Tibial nerve (tissue), 4 donors: ENCODE results near the gene CYP19A1.

Source experiments
- EP300 ChIP-seq, 2 donors: sonication (generic); formaldehyde crosslinking; IDR thresholded peaks; one replicate each; pipeline ENCODE4 v1.6.1; 2017; ENCODE audit warnings: antibody characterized with exemption in 2 of 2, mild to moderate bottlenecking in 1 of 2
- POLR2A ChIP-seq, 2 donors: fragments of 450-650 bp; IDR thresholded peaks; one replicate each; pipeline ENCODE4 v1.6.1; 2017; ENCODE audit warnings: antibody characterized with exemption in 2 of 2, mild to moderate bottlenecking in 2 of 2, moderate library complexity in 2 of 2
- TF ChIP-seq, protein P1 (sequence below), 5 experiments: fragments of 200-600 bp in 3 of 5; fragments of 450-650 bp in 2 of 5; sonication (generic) in 3 of 5; IDR thresholded peaks; one replicate each; pipeline ENCODE4 v1.5.1; 2016 to 2019; ENCODE audit warnings: antibody characterized with exemption in 5 of 5, mild to moderate bottlenecking in 3 of 5, moderate library complexity in 2 of 5

DNA sequence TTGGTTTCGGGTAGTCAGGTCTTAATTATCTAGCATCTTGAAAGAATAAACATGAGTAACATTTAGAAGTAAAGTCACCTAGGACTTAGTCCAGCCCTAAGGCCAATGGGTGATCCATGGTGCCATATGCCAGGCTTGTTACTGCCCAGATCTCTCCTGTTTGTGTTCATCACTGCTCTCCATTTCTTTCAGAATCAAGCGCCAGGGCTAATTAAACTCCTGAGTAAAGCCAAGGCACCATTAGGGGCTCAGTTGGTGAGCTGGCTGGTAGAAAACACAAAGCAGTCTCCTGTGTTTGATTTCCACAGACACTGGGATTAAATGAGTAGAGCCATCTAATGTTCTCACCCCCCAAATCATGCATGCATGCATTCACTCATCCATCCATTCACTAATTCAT lies 11.3 kb downstream of the CYP19A1 start:
- TF ChIP-seq, protein P1, sequence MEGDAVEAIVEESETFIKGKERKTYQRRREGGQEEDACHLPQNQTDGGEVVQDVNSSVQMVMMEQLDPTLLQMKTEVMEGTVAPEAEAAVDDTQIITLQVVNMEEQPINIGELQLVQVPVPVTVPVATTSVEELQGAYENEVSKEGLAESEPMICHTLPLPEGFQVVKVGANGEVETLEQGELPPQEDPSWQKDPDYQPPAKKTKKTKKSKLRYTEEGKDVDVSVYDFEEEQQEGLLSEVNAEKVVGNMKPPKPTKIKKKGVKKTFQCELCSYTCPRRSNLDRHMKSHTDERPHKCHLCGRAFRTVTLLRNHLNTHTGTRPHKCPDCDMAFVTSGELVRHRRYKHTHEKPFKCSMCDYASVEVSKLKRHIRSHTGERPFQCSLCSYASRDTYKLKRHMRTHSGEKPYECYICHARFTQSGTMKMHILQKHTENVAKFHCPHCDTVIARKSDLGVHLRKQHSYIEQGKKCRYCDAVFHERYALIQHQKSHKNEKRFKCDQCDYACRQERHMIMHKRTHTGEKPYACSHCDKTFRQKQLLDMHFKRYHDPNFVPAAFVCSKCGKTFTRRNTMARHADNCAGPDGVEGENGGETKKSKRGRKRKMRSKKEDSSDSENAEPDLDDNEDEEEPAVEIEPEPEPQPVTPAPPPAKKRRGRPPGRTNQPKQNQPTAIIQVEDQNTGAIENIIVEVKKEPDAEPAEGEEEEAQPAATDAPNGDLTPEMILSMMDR (IDR thresholded peaks at IDR 0.05) = no peak
- no peak for TF ChIP-seq POLR2A (IDR thresholded peaks at IDR 0.05)
- TF ChIP-seq EP300 (IDR thresholded peaks at IDR 0.05) = no peak
